GM10266 (cell line): ENCODE measurements around the gene BRD7.

Experiments used
- DNase-seq: peaks from one replicate; pipeline ENCODE4 v3.0.0; 2012; ENCODE audit errors: extremely low spot score
- TF ChIP-seq, protein P1 (sequence below): IDR thresholded peaks from 2 replicates; pipeline ENCODE4 v1.5.1; 2012; ENCODE audit warnings: mild to moderate bottlenecking, low read depth; ENCODE audit not compliant: control insufficient read depth, insufficient read depth; ENCODE audit errors: missing control alignments

Gene BRD7

DNA sequence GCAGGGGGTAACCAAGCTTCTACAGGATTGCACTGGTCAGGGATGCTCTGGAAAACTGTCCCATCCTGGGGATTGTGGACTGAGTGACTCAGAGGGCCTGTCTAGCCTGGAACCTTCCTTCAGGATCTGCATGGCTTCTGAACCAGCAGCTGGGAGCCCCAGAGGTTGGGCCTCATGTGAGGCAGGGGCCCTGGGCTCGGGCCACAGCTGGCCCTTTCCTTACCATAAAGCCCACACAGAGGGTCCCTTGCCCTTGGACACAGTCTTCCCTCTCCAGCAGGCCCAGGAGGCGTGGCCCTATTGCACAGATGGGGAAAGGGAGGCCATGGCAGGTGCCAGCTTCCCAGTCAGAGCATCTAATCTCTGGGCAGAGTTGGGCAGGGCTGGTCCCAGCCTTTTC is 72.0 kb downstream of the BRD7 start:
- no peak for DNase-seq

DNA sequence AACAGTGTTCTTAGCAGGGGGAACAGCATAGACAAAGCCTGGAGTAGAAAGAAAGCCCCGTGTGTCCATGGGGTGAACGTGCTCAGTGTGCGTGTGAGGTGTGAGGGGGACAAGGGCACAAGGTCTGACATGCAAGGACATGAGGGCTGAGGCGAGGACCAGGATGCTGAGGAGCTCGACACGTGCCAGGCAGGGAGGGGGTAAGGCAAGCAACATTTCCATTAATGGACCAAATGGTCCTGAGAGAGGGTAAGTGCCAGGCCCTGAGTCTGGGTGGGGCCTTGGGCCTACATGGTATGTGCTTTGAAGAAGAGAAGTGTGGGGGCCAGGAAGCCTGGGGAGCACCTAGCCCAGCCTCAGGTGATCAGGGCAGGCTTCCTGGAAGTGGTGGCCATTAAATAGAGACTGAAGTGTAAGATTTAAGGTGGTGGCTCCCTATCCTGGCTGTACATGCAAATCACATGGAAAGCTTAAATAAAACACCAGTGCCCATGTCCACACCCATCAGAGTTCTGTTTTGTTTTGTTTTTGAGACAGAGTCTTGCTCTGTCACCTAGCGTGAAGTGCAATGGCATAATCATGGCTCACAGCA is 73.2 kb downstream of the BRD7 start:
- TF ChIP-seq, protein P1, sequence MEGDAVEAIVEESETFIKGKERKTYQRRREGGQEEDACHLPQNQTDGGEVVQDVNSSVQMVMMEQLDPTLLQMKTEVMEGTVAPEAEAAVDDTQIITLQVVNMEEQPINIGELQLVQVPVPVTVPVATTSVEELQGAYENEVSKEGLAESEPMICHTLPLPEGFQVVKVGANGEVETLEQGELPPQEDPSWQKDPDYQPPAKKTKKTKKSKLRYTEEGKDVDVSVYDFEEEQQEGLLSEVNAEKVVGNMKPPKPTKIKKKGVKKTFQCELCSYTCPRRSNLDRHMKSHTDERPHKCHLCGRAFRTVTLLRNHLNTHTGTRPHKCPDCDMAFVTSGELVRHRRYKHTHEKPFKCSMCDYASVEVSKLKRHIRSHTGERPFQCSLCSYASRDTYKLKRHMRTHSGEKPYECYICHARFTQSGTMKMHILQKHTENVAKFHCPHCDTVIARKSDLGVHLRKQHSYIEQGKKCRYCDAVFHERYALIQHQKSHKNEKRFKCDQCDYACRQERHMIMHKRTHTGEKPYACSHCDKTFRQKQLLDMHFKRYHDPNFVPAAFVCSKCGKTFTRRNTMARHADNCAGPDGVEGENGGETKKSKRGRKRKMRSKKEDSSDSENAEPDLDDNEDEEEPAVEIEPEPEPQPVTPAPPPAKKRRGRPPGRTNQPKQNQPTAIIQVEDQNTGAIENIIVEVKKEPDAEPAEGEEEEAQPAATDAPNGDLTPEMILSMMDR = no peak
- DNase-seq = no peak

More for the DNA sequence above, 72.0 kb downstream of the BRD7 start:
- TF ChIP-seq, protein P1 = no peak

DNA sequence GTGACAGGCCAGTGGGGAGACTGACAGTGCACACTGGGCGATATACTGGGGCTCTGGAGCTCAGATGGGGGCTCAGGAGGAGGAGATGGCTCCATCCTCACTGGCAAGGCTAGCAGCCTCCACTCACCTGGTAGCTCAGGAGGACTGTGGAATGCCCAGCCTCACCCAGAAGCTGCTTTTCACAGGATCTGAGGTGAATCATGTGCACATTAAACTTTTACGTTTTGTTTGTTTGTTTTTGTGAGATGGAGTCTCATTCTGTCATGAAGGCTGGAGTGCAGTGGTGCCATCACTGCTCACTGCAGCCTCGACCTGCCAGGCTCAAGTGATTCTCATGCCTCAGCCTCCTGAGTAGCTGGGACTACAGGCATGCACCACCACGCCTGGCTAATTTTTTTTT is 73.8 kb downstream of the BRD7 start:
- TF ChIP-seq, protein P1 = no peak
- no peak for DNase-seq

DNA sequence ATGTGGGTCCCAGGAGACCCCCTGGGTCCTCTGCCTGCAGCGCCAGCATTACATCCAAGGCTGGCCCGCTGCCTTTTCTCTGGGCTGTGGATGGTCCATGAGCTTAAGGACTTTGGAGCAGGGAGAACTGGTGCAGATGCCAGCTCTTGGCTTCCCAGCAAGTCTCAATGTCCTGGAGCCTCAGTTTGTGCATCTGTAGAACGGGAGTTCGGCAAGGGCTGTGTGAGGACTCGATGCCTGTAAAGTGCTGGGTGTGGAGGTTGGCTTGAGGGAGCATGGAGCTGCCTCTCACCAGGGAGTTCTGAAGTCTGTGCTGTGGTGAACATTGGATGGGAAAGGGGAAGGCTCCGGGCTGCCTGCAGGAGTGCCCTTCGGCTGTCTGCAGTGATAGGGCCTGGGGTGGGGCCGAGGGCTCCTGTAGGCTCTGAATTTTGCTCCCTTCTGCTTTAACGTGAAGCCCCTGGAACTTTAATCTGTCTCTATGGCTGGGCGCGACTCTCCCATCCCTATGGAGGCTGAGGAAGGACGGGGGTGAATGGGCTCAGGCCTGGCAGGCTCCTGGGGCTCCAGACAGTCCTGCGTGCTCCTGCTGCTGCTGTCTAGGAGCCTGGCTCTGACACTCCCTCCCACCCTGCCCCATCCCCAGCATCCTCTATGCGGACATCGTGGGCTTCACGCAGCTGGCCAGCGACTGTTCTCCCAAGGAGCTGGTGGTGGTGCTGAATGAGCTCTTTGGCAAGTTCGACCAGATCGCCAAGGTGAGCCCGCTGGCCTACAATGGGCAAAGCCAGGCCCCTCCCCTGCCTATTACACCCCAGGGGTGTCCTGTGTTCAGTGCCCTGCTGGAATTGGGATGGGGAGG is 74.6 kb downstream of the BRD7 start:
- no peak for DNase-seq
- TF ChIP-seq, protein P1 = no peak

DNA sequence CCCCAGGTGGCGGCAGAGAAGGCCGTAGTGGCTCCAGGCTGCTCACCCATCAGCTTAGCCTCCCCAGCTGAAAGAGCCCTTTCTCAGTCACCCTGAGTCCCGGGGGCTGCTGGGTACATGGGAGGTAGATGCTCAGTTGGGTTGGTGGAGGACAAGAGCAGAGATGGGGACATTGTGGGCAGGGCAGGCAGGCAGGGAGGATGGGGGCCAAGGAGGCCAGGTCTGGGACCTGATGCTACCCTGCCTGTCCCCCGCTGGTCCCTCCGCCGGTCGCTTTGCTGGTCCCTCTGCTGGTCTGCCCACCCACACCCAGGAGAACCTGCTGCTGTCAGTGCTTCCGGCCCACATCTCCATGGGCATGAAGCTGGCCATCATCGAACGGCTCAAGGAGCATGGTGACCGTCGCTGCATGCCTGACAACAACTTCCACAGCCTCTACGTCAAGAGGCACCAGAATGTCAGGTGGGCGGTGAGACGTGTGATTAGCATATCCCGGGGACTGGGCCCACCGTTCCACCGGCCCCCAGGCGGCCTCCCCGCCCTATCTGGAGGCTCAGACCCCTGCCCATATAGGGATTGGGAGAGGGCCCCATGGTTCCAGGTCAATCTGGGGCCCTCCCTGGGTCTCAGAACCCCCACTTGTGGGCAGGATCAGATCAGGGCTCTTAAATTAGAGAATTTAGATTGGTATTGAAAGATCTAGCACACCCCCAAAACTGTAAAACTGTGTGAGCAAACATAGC is 75.6 kb downstream of the BRD7 start:
- no peak for DNase-seq
- TF ChIP-seq, protein P1 = no peak

DNA sequence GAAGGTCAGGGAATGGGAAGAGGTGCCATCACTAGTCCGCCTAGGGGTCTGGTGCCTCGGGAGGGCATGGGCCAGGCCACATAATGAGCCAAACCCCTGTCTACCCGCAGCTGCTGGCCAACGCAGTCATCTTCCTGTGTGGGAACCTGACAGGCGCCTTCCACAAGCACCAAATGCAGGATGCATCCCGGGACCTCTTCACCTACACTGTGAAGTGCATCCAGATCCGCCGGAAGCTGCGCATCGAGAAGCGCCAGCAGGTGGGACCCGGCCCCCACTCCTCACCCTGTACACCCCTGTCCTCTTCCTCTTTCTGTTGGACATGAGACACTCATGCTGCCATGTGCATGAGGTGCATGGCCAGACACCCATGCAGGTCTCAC is 76.2 kb downstream of the BRD7 start:
- TF ChIP-seq, protein P1 = no peak
- DNase-seq = no peak
